Stimulated activated CD4-positive, alpha-beta T cell treated with anti-CD3 and anti-CD28 coated beads, Interleukin-1b, Interleukin-23, amount 100 ng/mL, for 1 hour (primary cell): Measurements from ENCODE around the gene KCNQ2.
A peak's percentile ranks its signal among the peaks of the same experiment; 100 is the strongest.
"Not testable (repeated sequence)": the region's sequence is repeated elsewhere in the genome, so short reads cannot be mapped to it uniquely, and the experiment has no call there.

Source experiments
- DNase-seq, 2 donors: peaks; one replicate each; pipeline ENCODE4 v3.0.0-alpha.2; 2020; ENCODE audit warnings: low read depth in 2 of 2

The KCNQ2 gene

GRCh38 chr20:63471981-63472831 is at the start of gene KCNQ2:
KCNQ2 (minus strand) TSS chr20:63472655; CDS start chr20:63472463, 192 bp downstream.
- no peak for DNase-seq

- no peak for DNase-seq
Measured at GRCh38 chr20:63521602-63522001, 49.1 kb upstream of the KCNQ2 start.

- peak; percentile 18 to 45 for DNase-seq
Measured at GRCh38 chr20:63520934-63521601, 48.6 kb upstream of the KCNQ2 start.

- DNase-seq = peak; percentile 75 to 78
Measured at GRCh38 chr20:63520504-63520933, 48.1 kb upstream of the KCNQ2 start, which contains the start of gene PPDPF. PPDPF (plus strand) TSS chr20:63520765; CDS start chr20:63521309, 544 bp downstream.

- DNase-seq = peak in 1 of 2 donors; percentile 17
Measured at GRCh38 chr20:63519668-63520503, 47.4 kb upstream of the KCNQ2 start.

GRCh38 chr20:63518946-63519667 is 46.7 kb upstream of the KCNQ2 start:
- no peak for DNase-seq

- no peak for DNase-seq
Measured at GRCh38 chr20:63518351-63518861, 46.0 kb upstream of the KCNQ2 start.

- no peak for DNase-seq
Measured at GRCh38 chr20:63517376-63518309, 45.2 kb upstream of the KCNQ2 start.

GRCh38 chr20:63514520-63514919 is 42.1 kb upstream of the KCNQ2 start:
- DNase-seq = not testable (repeated sequence)

GRCh38 chr20:63513207-63513606 is 40.8 kb upstream of the KCNQ2 start:
- no peak for DNase-seq

- no peak for DNase-seq
Measured at GRCh38 chr20:63509088-63509564, 36.7 kb upstream of the KCNQ2 start.

- DNase-seq = no peak
Measured at GRCh38 chr20:63508072-63508768, 35.8 kb upstream of the KCNQ2 start.

- DNase-seq = no peak
Measured at GRCh38 chr20:63507083-63507743, 34.8 kb upstream of the KCNQ2 start.

- no peak for DNase-seq
Measured at GRCh38 chr20:63505723-63506122, 33.3 kb upstream of the KCNQ2 start.

- no peak for DNase-seq
Measured at GRCh38 chr20:63505281-63505680, 32.8 kb upstream of the KCNQ2 start.

GRCh38 chr20:63504642-63505041 is 32.2 kb upstream of the KCNQ2 start:
- no peak for DNase-seq

- no peak for DNase-seq
Measured at GRCh38 chr20:63503524-63503923, 31.1 kb upstream of the KCNQ2 start.

- DNase-seq = no peak
Measured at GRCh38 chr20:63502671-63503172, 30.3 kb upstream of the KCNQ2 start.
